Esophagus squamous epithelium (tissue), 5 donors: ENCODE measurements around the gene GALK1. TPM values are rescaled to one million over a fixed set of nuclear protein-coding genes. Genes with fewer than 3 reads are reported as not detected.

ENCODE experiments used
- DNase-seq: peaks from one replicate; lab custom pipeline; 2025; lab: John Stamatoyannopoulos, UW
- H3K27ac ChIP-seq, 4 donors: fragments of 200-600 bp; sonication (generic); one replicate each; pipeline ENCODE4 v1.5.1; 2016 to 2019; ENCODE audit warnings: mild to moderate bottlenecking in 1 of 4
- H3K27me3 ChIP-seq, 4 donors: fragments of 200-600 bp; sonication (generic); 1 replicate in 3 of 4; 2 replicates in 1 of 4; pipeline versions ENCODE4 v1.5.1 to v1.6.0; 2017 to 2021; ENCODE audit warnings: antibody characterized with exemption in 1 of 4
- H3K36me3 ChIP-seq, 3 donors: fragments of 200-600 bp; sonication (generic); one replicate each; pipeline ENCODE4 v1.5.1; 2016 to 2019
- H3K4me1 ChIP-seq, 3 donors: fragments of 200-600 bp; sonication (generic); one replicate each; pipeline ENCODE4 v1.5.1; 2017 to 2019
- H3K4me3 ChIP-seq, 4 donors: fragments of 200-600 bp; sonication (generic); 1 replicate in 3 of 4; 2 replicates in 1 of 4; pipeline ENCODE4 v1.5.1; 2016 to 2019; ENCODE audit warnings: mild to moderate bottlenecking in 2 of 4, moderate library complexity in 1 of 4
- H3K9me3 ChIP-seq, 3 donors: fragments of 200-600 bp; sonication (generic); one replicate each; pipeline ENCODE4 v1.5.1; 2016 to 2019
- POLR2A ChIP-seq, 4 donors: fragments of 450-650 bp; IDR thresholded peaks; one replicate each; pipeline ENCODE4 v1.6.1; 2017; ENCODE audit warnings: antibody characterized with exemption in 4 of 4, mild to moderate bottlenecking in 4 of 4, moderate library complexity in 3 of 4
- WGBS, 2 donors: methylation state at CpG; one replicate each; pipeline ENCODE4 v1.1.5; 2018; 5-methylcytosine and 5-hydroxymethylcytosine counted together
- intact Hi-C: fragments of 100-400 bp; cut with DNase I; formaldehyde crosslinking; loops from one replicate; pipeline ENCODE4 v1.15.0; 2022
- total RNA-seq, 4 donors: library from RNA; depleted of rRNA; stranded (reverse); fragments of >200 nt; gene quantifications; one replicate each; pipeline ENCODE4 v1.1.0, GENCODE V29; 2016
- TF ChIP-seq, protein P1 (sequence below), 6 experiments: fragments of 450-650 bp in 4 of 6; fragments of 200-600 bp in 2 of 6; sonication (generic) in 2 of 6; IDR thresholded peaks; one replicate each; pipeline ENCODE4 v1.5.1; 2016 to 2019; ENCODE audit warnings: antibody characterized with exemption in 6 of 6, mild to moderate bottlenecking in 4 of 6, moderate library complexity in 4 of 6
- donor health status: DM: yes; HTN: yes; CAD: no.

The GALK1 gene
- total RNA-seq, 4 donors from 2014 or later, result 16.4 to 30.9 (median 20.2) TPM

- H3K36me3 ChIP-seq, result peaks cover 20 to 36% (median 27%) of the 10 kb centered on the region in 3 donors
- TF ChIP-seq, protein P1, sequence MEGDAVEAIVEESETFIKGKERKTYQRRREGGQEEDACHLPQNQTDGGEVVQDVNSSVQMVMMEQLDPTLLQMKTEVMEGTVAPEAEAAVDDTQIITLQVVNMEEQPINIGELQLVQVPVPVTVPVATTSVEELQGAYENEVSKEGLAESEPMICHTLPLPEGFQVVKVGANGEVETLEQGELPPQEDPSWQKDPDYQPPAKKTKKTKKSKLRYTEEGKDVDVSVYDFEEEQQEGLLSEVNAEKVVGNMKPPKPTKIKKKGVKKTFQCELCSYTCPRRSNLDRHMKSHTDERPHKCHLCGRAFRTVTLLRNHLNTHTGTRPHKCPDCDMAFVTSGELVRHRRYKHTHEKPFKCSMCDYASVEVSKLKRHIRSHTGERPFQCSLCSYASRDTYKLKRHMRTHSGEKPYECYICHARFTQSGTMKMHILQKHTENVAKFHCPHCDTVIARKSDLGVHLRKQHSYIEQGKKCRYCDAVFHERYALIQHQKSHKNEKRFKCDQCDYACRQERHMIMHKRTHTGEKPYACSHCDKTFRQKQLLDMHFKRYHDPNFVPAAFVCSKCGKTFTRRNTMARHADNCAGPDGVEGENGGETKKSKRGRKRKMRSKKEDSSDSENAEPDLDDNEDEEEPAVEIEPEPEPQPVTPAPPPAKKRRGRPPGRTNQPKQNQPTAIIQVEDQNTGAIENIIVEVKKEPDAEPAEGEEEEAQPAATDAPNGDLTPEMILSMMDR (IDR thresholded peaks at IDR 0.05), result no peak
- TF ChIP-seq POLR2A (IDR thresholded peaks at IDR 0.05), result no peak
- H3K27ac ChIP-seq, result peak overlapping the region; percentile 94 to 97 (median 96)
- no peak for DNase-seq
- no peaks in the 10 kb centered on the region for H3K9me3 ChIP-seq
- peaks cover 0 to 63% (median 0%) of the 10 kb centered on the region in 4 donors for H3K27me3 ChIP-seq
- H3K4me1 ChIP-seq, result peaks cover 21 to 54% (median 29%) of the 10 kb centered on the region in 3 donors
- intact Hi-C loops, result no loop called here
- 27 to 77% methylated on average over 5 to 6 of the region's 9 CpGs for WGBS, 2 donors
- H3K4me3 ChIP-seq, result peak overlapping the region; percentile 60 to 73 (median 70)
Measured at GRCh38 chr17:75722542-75723095, 42.4 kb downstream of the GALK1 start.

GRCh38 chr17:75722076-75722475 is 42.9 kb downstream of the GALK1 start:
- intact Hi-C loops, result no loop called here
- Histone ChIP-seq H3K27ac (peak overlapping the region; percentile 94 to 97 (median 96)), H3K27me3 (peaks cover 0 to 63% (median 0%) of the 10 kb centered on the region in 4 donors), H3K9me3 (no peaks in the 10 kb centered on the region), H3K4me1 (peaks cover 21 to 54% (median 29%) of the 10 kb centered on the region in 3 donors), H3K4me3 (peak overlapping the region; percentile 60 to 73 (median 70)), H3K36me3 (peaks cover 15 to 31% (median 21%) of the 10 kb centered on the region in 3 donors)
- no peak for TF ChIP-seq POLR2A (IDR thresholded peaks at IDR 0.05)
- TF ChIP-seq, protein P1 (IDR thresholded peaks at IDR 0.05), result no peak
- DNase-seq, result no peak
- 40% methylated on average over 4 of the region's 5 CpGs for WGBS, 2 donors

- DNase-seq, result no peak
- 8 to 20% methylated on average over 1 to 8 of the region's 33 CpGs for WGBS, 2 donors
Measured at GRCh38 chr17:75721463-75722011, 43.5 kb downstream of the GALK1 start.

GRCh38 chr17:75720656-75721462 is 44.1 kb downstream of the GALK1 start, which contains the start of gene ITGB4:
TSS of gene ITGB4 (plus strand) at chr17:75721459. CDS start at chr17:75724704, 3,245 bp downstream.
- Histone ChIP-seq H3K27me3 (peaks cover 0 to 69% (median 0%) of the 10 kb centered on the region in 4 donors), H3K36me3 (peaks cover 11 to 19% (median 12%) of the 10 kb centered on the region in 3 donors), H3K4me1 (peaks cover 21 to 54% (median 29%) of the 10 kb centered on the region in 3 donors), H3K27ac (peak within 1 kb of the TSS; percentile 94 to 97 (median 96)), H3K9me3 (no peaks in the 10 kb centered on the region), H3K4me3 (peak within 1 kb of the TSS; percentile 60 to 73 (median 70))
- no peak for DNase-seq
- TF ChIP-seq, protein P1 (IDR thresholded peaks at IDR 0.05), result peak in 1 of 6 experiments; percentile 1
- peak in 2 of 4 donors; percentile 44 to 53 for TF ChIP-seq POLR2A (IDR thresholded peaks at IDR 0.05)
- 4 to 11% methylated on average over 7 of the region's 70 CpGs for WGBS, 2 donors
- intact Hi-C loops, result no loop called here

More at GRCh38 chr17:75721463-75722011, 43.5 kb downstream of the GALK1 start:
- H3K36me3 ChIP-seq, result peaks cover 12 to 25% (median 17%) of the 10 kb centered on the region in 3 donors
- H3K27me3 ChIP-seq, result peaks cover 0 to 63% (median 0%) of the 10 kb centered on the region in 4 donors
- peak overlapping the region; percentile 60 to 73 (median 70) for H3K4me3 ChIP-seq
- peaks cover 21 to 54% (median 29%) of the 10 kb centered on the region in 3 donors for H3K4me1 ChIP-seq
- H3K27ac ChIP-seq, result peak overlapping the region; percentile 94 to 97 (median 96)
- TF ChIP-seq, protein P1 (IDR thresholded peaks at IDR 0.05), result no peak
- no peak for TF ChIP-seq POLR2A (IDR thresholded peaks at IDR 0.05)
- intact Hi-C loops, result no loop called here
- H3K9me3 ChIP-seq, result no peaks in the 10 kb centered on the region
